Smooth muscle cell (in vitro differentiated cells): Measurements from ENCODE around the gene NR3C1. TPM values are rescaled to one million over a fixed set of nuclear protein-coding genes. Genes with fewer than 3 reads are reported as not detected.

Experiments
- DNase-seq: peaks from one replicate; lab custom pipeline; 2025; ENCODE audit not compliant: unreplicated experiment; lab: John Stamatoyannopoulos, UW
- H2AFZ ChIP-seq: fragments of 200-600 bp; sonication (generic); 2 replicates; pipeline ENCODE4 v1.6.0; 2016; ENCODE audit warnings: antibody characterized with exemption, low read depth, mild to moderate bottlenecking
- H3F3A ChIP-seq: fragments of 200-600 bp; sonication (generic); 2 replicates; pipeline ENCODE4 v1.6.0; 2017; ENCODE audit warnings: antibody characterized with exemption, low read depth
- H3K27ac ChIP-seq: fragments of 200-600 bp; sonication (generic); 2 replicates; pipeline ENCODE4 v1.5.1; 2016; ENCODE audit warnings: low read depth, mild to moderate bottlenecking
- H3K27me3 ChIP-seq: fragments of 200-600 bp; sonication (generic); 2 replicates; pipeline ENCODE4 v1.6.1; 2016; ENCODE audit warnings: low read depth, mild to moderate bottlenecking
- H3K36me3 ChIP-seq: fragments of 200-600 bp; sonication (generic); 2 replicates; pipeline ENCODE4 v1.5.1; 2016; ENCODE audit warnings: low read depth
- H3K4me1 ChIP-seq: fragments of 200-600 bp; sonication (generic); 2 replicates; pipeline ENCODE4 v1.5.1; 2016; ENCODE audit warnings: low read depth
- H3K4me2 ChIP-seq: fragments of 200-600 bp; sonication (generic); 2 replicates; pipeline ENCODE4 v1.6.0; 2016; ENCODE audit warnings: mild to moderate bottlenecking
- H3K4me3 ChIP-seq: fragments of 200-600 bp; sonication (generic); 2 replicates; pipeline ENCODE4 v1.5.1; 2016; ENCODE audit warnings: mild to moderate bottlenecking
- H3K79me2 ChIP-seq: fragments of 200-600 bp; sonication (generic); 2 replicates; pipeline ENCODE4 v1.6.0; 2016; ENCODE audit warnings: low read depth, mild to moderate bottlenecking
- H3K9ac ChIP-seq: fragments of 200-600 bp; sonication (generic); 2 replicates; pipeline ENCODE4 v1.6.0; 2016; ENCODE audit warnings: low read depth
- H3K9me3 ChIP-seq: fragments of 200-600 bp; sonication (generic); replicated peaks from 2 replicates; pipeline ENCODE4 v1.5.1; 2016; ENCODE audit warnings: low read depth
- H4K20me1 ChIP-seq: fragments of 200-600 bp; sonication (generic); 2 replicates; pipeline ENCODE4 v1.6.0; 2016; ENCODE audit warnings: low read depth
- CTCF ChIP-seq: fragments of 200-600 bp; sonication (generic); IDR thresholded peaks from 2 replicates; pipeline ENCODE4 v1.5.1; 2017; ENCODE audit warnings: borderline replicate concordance, mild to moderate bottlenecking, antibody characterized with exemption; ENCODE audit not compliant: insufficient read depth, poor library complexity, severe bottlenecking
- WGBS: methylation state at CpG from one replicate; pipeline ENCODE4 v1.1.7; 2016; ENCODE audit warnings: low lambda C conversion rate; 5-methylcytosine and 5-hydroxymethylcytosine counted together
- polyA plus RNA-seq: library from polyadenylated mRNA; unstranded; fragments of >200 nt; fragmentation: Nextera tagmentation; extraction: Ambion mirVana; gene quantifications from 2 replicates; pipeline ENCODE4 v1.2.1, GENCODE V29; 2016
- total RNA-seq: library from RNA; depleted of rRNA; stranded (reverse); fragments of >200 nt; gene quantifications from 2 replicates; pipeline ENCODE4 v1.2.3, GENCODE V29; 2014

The NR3C1 gene
- total and polyA plus RNA-seq, 2 experiments from 2014 or later = 76.5 to 101 TPM

GRCh38 chr5:143405063-143405848, 1.8 kb upstream of the NR3C1 start:
- Histone ChIP-seq H3K27me3 (no peaks in the 10 kb centered on the region), H2AFZ (peak overlapping the region; percentile 97), H3K79me2 (peaks cover 32% of the 10 kb centered on the region), H3K36me3 (no peaks in the 10 kb centered on the region), H3K4me1 (peaks cover 16% of the 10 kb centered on the region), H3K9ac (peak overlapping the region; percentile 97), H3F3A (peaks cover 6% of the 10 kb centered on the region), H4K20me1 (peaks cover 25% of the 10 kb centered on the region), H3K27ac (peak overlapping the region; percentile 100), H3K9me3 (no peaks in the 10 kb centered on the region), H3K4me2 (peak overlapping the region; percentile 89), H3K4me3 (peak overlapping the region; percentile 94)
- TF ChIP-seq CTCF = no peak
- WGBS = 6% methylated on average over 52 of the region's 52 CpGs
- peak; percentile 51 for DNase-seq

- Histone ChIP-seq H3K27ac (peak overlapping the region; percentile 100), H3K4me1 (peaks cover 21% of the 10 kb centered on the region), H3K27me3 (no peaks in the 10 kb centered on the region), H3K4me3 (peak overlapping the region; percentile 94), H3K9me3 (no peaks in the 10 kb centered on the region), H3K4me2 (peak overlapping the region; percentile 89), H3F3A (peaks cover 6% of the 10 kb centered on the region), H3K9ac (peak overlapping the region; percentile 97), H3K79me2 (peaks cover 39% of the 10 kb centered on the region), H4K20me1 (peaks cover 32% of the 10 kb centered on the region), H2AFZ (peak overlapping the region; percentile 97), H3K36me3 (no peaks in the 10 kb centered on the region)
- under 1% methylated on average over 32 of the region's 41 CpGs for WGBS
- no peak for TF ChIP-seq CTCF
- DNase-seq = peak; percentile 88
These were observed 1.1 kb upstream of the NR3C1 start for GRCh38 chr5:143404416-143405062.

GRCh38 chr5:143403334-143403592, 223 bp downstream of the NR3C1 start:
- peak overlapping the region; percentile 89 for H3K4me2 ChIP-seq
- H3K4me1 ChIP-seq = peaks cover 30% of the 10 kb centered on the region
- TF ChIP-seq CTCF = no peak
- peak overlapping the region; percentile 94 for H3K4me3 ChIP-seq
- H4K20me1 ChIP-seq = peaks cover 45% of the 10 kb centered on the region
- H2AFZ ChIP-seq = peak overlapping the region; percentile 66
- 0% methylated on average over 26 of the region's 27 CpGs for WGBS
- no peak for DNase-seq
- no peaks in the 10 kb centered on the region for H3K36me3 ChIP-seq
- H3K27me3 ChIP-seq = no peaks in the 10 kb centered on the region
- H3K9ac ChIP-seq = peak overlapping the region; percentile 96
- H3F3A ChIP-seq = peaks cover 6% of the 10 kb centered on the region
- H3K9me3 ChIP-seq = no peaks in the 10 kb centered on the region
- H3K27ac ChIP-seq = peak overlapping the region; percentile 100
- H3K79me2 ChIP-seq = peaks cover 52% of the 10 kb centered on the region
